ENCODE data around the gene LCORL. TPM values are rescaled to one million over a fixed set of nuclear protein-coding genes. Genes with fewer than 3 reads are reported as not detected.

LCORL gene
- total RNA-seq, 1 experiment from 2014 or later = 18.0 TPM

- ATAC-seq (no peak), DNase-seq (ENCODE audit: low read depth, low spot score) (no peak)
- RAD21 ChIA-PET (ENCODE audit: low non-redundant PET in 1 of 2, low total read pairs in 2 of 2, uncharacterized antibody in 2 of 2, unreplicated experiment in 2 of 2) = no interaction called here
- Histone ChIP-seq H3K9ac (ENCODE audit: low read length) (no peak overlapping the region), H3K27me3 (ENCODE audit: insufficient read depth, low read length) (no peaks in the 10 kb centered on the region), H3K9me3 (ENCODE audit: control insufficient read depth in 1 of 2, insufficient read depth in 1 of 2, low read depth in 1 of 2, low read length in 2 of 2) (no peaks in the 10 kb centered on the region), H3K27ac (ENCODE audit: low read depth, low read length) (no peak overlapping the region), H4K20me1 (ENCODE audit: insufficient read depth) (no peaks in the 10 kb centered on the region), H3K4me1 (ENCODE audit: control insufficient read depth in 1 of 2, insufficient read depth in 2 of 2, low read length in 2 of 2) (no peaks in the 10 kb centered on the region), H3K9me2 (ENCODE audit: insufficient read depth) (no peaks in the 10 kb centered on the region), H3K4me2 (ENCODE audit: low read length) (no peak overlapping the region), H3K36me3 (ENCODE audit: control insufficient read depth in 1 of 2, insufficient read depth in 2 of 2, low read length in 2 of 2) (no peaks in the 10 kb centered on the region), H3K79me2 (ENCODE audit: insufficient read depth, low read length) (no peaks in the 10 kb centered on the region), H3K4me3 (replicated peaks in 1 of 2; ENCODE audit: low read depth in 1 of 2, low read length in 2 of 2) (no peak overlapping the region), H2AFZ (ENCODE audit: low read depth, low read length, poor library complexity, severe bottlenecking) (no peak overlapping the region)
- TF ChIP-seq ELF1 (IDR thresholded peaks at IDR 0.05; ENCODE audit: borderline replicate concordance, low read depth) = no peak
- no peak for TF ChIP-seq ATF3 (IDR thresholded peaks at IDR 0.05)
- no peak for TF ChIP-seq TCF7L2 (IDR thresholded peaks at IDR 0.05; ENCODE audit: borderline replicate concordance, extremely low read depth, insufficient read depth, insufficient read length)
- no peak for TF ChIP-seq SP1 (IDR thresholded peaks at IDR 0.05; ENCODE audit: low read depth)
- no peak for TF ChIP-seq REST (IDR thresholded peaks at IDR 0.05; ENCODE audit: low read depth)
- no peak for TF ChIP-seq POLR2A (IDR thresholded peaks at IDR 0.05; ENCODE audit: borderline replicate concordance, extremely low read depth, insufficient read depth, insufficient read length)
- TF ChIP-seq ZNF274 (IDR thresholded peaks at IDR 0.05; ENCODE audit: low read depth, low read length) = no peak
- no peak for TF ChIP-seq YY1 (IDR thresholded peaks at IDR 0.05; ENCODE audit: extremely low read depth, insufficient replicate concordance, low read depth, low read length)
- no peak for TF ChIP-seq CTCF (IDR thresholded peaks at IDR 0.05 in 2 of 3, conservative IDR thresholded peaks at IDR 0.05 in 1 of 3; ENCODE audit: borderline replicate concordance in 1 of 3, insufficient read depth in 1 of 3, low read depth in 2 of 3, low read length in 2 of 3)
- no peak for TF ChIP-seq ZBTB33 (IDR thresholded peaks at IDR 0.05; ENCODE audit: extremely low read depth, insufficient replicate concordance, low read length)
- TF ChIP-seq POLR2AphosphoS5 (IDR thresholded peaks at IDR 0.05; ENCODE audit: low read depth, low read length) = no peak
- TF ChIP-seq EZH2phosphoT487 (IDR thresholded peaks at IDR 0.05; ENCODE audit: borderline replicate concordance) = no peak
- TF ChIP-seq FOSL1 (IDR thresholded peaks at IDR 0.05; ENCODE audit: low read depth) = no peak
- no peak for TF ChIP-seq EGR1 (IDR thresholded peaks at IDR 0.05; ENCODE audit: low read depth)
- TF ChIP-seq CEBPB (IDR thresholded peaks at IDR 0.05; ENCODE audit: low read depth) = no peak
- TF ChIP-seq CBX3 (IDR thresholded peaks at IDR 0.05; ENCODE audit: low read depth) = no peak
- no peak for TF ChIP-seq EZH2 (IDR thresholded peaks at IDR 0.05)
- no peak for TF ChIP-seq SRF (IDR thresholded peaks at IDR 0.05; ENCODE audit: low read depth)
- no peak for TF ChIP-seq SIN3A (IDR thresholded peaks at IDR 0.05; ENCODE audit: low read depth)
- TF ChIP-seq JUND (IDR thresholded peaks at IDR 0.05) = no peak
- intact Hi-C loops (cut with micrococcal nuclease) = no loop called here
- POLR2A ChIA-PET = no interaction called here
- no TSS peak for BruUV-seq (replicated peaks)
- CTCF ChIA-PET = no interaction called here
Measured at GRCh38 chr4:17854036-17854435, 167.5 kb downstream of the LCORL start.

Measured in HCT116 (cell line).